Pancreas (tissue), 10 donors: ENCODE data around the gene TNRC18. TPM values are rescaled to one million over a fixed set of nuclear protein-coding genes. Genes with fewer than 3 reads are reported as not detected.
"Not testable (repeated sequence)": the region's sequence is repeated elsewhere in the genome, so short reads cannot be mapped to it uniquely, and the experiment has no call there.

Experiments used
- ATAC-seq, 4 donors: fragments of 200-7000 bp; cut with Tn5 transposase; one replicate each; pipeline versions ENCODE4 v1.8.0 to v1.9.1; 2020; ENCODE audit warnings: mild to moderate bottlenecking in 4 of 4, moderate library complexity in 4 of 4
- DNase-seq, 6 donors: peaks; one replicate each; pipeline ENCODE4 v3.0.0-alpha.2; 2020
- FAIRE-seq: peaks from 2 replicates; lab custom pipeline; 2012; peaks lifted over from hg19 to GRCh38; lab: Jason Lieb, UNC
- H3K27ac ChIP-seq, 4 donors: fragments of 200-600 bp; sonication (generic); 1 replicate in 3 of 4; 2 replicates in 1 of 4; pipeline versions ENCODE4 v1.5.0 to v1.8.0; 2020
- H3K27me3 ChIP-seq, 4 donors: fragments of 200-600 bp; one replicate each; pipeline ENCODE4 v1.8.0; 2021
- H3K36me3 ChIP-seq, 3 donors: fragments of 200-600 bp; sonication (generic) in 1 of 3; one replicate each; pipeline versions ENCODE4 v1.5.0 to v1.8.0; 2020 to 2021
- H3K4me1 ChIP-seq, 3 donors: fragments of 200-600 bp; one replicate each; pipeline ENCODE4 v1.8.0; 2021
- H3K4me3 ChIP-seq, 4 donors: fragments of 200-600 bp; sonication (generic) in 2 of 4; one replicate each; pipeline versions ENCODE4 v1.5.0 to v1.8.0; 2020 to 2021
- H3K9me3 ChIP-seq, 4 donors: fragments of 200-600 bp; one replicate each; pipeline ENCODE4 v1.8.0; 2021
- CTCF ChIP-seq, 4 donors: fragments of 200-600 bp; sonication (generic) in 3 of 4; IDR thresholded peaks; one replicate each; pipeline versions ENCODE4 v1.5.0 to v1.8.0; 2021; ENCODE audit warnings: antibody characterized with exemption in 4 of 4
- WGBS, 2 donors: extraction: QIAGEN DNeasy Blood & Tissue Kit; methylation state at CpG; one replicate each; pipeline ENCODE4 v1.1.7; 2013; 5-methylcytosine and 5-hydroxymethylcytosine counted together
- intact Hi-C, 3 donors: fragments of 100-400 bp; cut with DNase I; formaldehyde crosslinking; loops; one replicate each; pipeline versions ENCODE4 v1.11.1 to v1.14.2; 2022
- polyA plus RNA-seq, 2 donors: library from polyadenylated mRNA; stranded (reverse); fragments of 200-250 nt; gene quantifications; one replicate each; pipeline ENCODE4 v1.2.3, GENCODE V29; 2013
- total RNA-seq, 6 donors: library from RNA; stranded (reverse); fragmentation: NEBNext Ultra II Directional in 4 of 6; extraction: Animal tissue kit (Norgen Biotek cat#: 25700) in 4 of 6; gene quantifications; one replicate each; pipeline versions ENCODE4 v1.2.1 to v1.2.4, GENCODE V29; 2021 to 2023
- donor health status: healthy with polysubstance abuse.
- donor health status: DM: no; HTN: no; CAD: no; lungs with moderate emphysema.
- donor health status: DM: no; HTN: no; CAD: no.
- donor health status: control.
- donor health status: control.
- donor health status: Bipolar disorder and iron deficiency.
- donor health status: DM: yes; HTN: yes; CAD: no.
- donor health status: DM: no; HTN: no; CAD: no.
- donor health status: DM: no; HTN: no; CAD: no.
- donor health status: DM: yes; HTN: yes; CAD: no.

The TNRC18 gene
- total and polyA plus RNA-seq, 8 donors = 30.1 to 80.6 (median 36.9) TPM

GRCh38 chr7:5370454-5371353 is 52.9 kb downstream of the TNRC18 start:
- ATAC-seq (no peak), FAIRE-seq (no peak), DNase-seq (peak in 1 of 6 donors; percentile 64)
- H3K9me3 ChIP-seq = no peaks in the 10 kb centered on the region
- intact Hi-C loops = loop anchor here in 1 of 3 donors (10.0 kb wide), 1 partner anchor 84 kb away; no protein-coding TSS in a partner anchor
- TF ChIP-seq CTCF (IDR thresholded peaks at IDR 0.05) = no peak
- H3K36me3 ChIP-seq = peaks cover 0 to 43% (median 26%) of the 10 kb centered on the region in 3 donors
- H3K27ac ChIP-seq = no peak overlapping the region
- whole genome bisulfite sequencing, 2 donors = 93 to 97% methylated on average over 47 to 55 of the region's 55 CpGs
- no peak overlapping the region for H3K4me3 ChIP-seq
- no peaks in the 10 kb centered on the region for H3K27me3 ChIP-seq
- H3K4me1 ChIP-seq = no peaks in the 10 kb centered on the region

GRCh38 chr7:5367661-5368060 is 56.0 kb downstream of the TNRC18 start:
- intact Hi-C loops = loop anchor here in 2 of 3 donors (5.0 to 10.0 kb wide), 2 partner anchors 80 to 87 kb away; no protein-coding TSS in a partner anchor
- no peak overlapping the region for H3K4me3 ChIP-seq

GRCh38 chr7:5365976-5366625 is 57.5 kb downstream of the TNRC18 start:
- ATAC-seq (peak; percentile 62 to 91 (median 82)), DNase-seq (peak in 3 of 6 donors; percentile 45 to 69 (median 48))
- H3K36me3 ChIP-seq = peaks cover 0 to 32% (median 7%) of the 10 kb centered on the region in 3 donors
- H3K9me3 ChIP-seq, H3K4me1 ChIP-seq, FAIRE-seq, H3K27ac ChIP-seq, H3K4me3 ChIP-seq, H3K27me3 ChIP-seq: not testable (repeated sequence)
- TF ChIP-seq CTCF (IDR thresholded peaks at IDR 0.05) = peak; percentile 42 to 84 (median 78)
- WGBS, 2 donors = 77 to 78% methylated on average over 12 of the region's 12 CpGs
- intact Hi-C loops = loop anchor here in 2 of 3 donors (5.0 to 10.0 kb wide), 2 partner anchors 81 to 89 kb away; no protein-coding TSS in a partner anchor

More at GRCh38 chr7:5367661-5368060, 56.0 kb downstream of the TNRC18 start:
- Histone ChIP-seq H3K9me3 (no peaks in the 10 kb centered on the region), H3K36me3 (peaks cover 0 to 23% (median 10%) of the 10 kb centered on the region in 3 donors), H3K27me3 (no peaks in the 10 kb centered on the region), H3K4me1 (no peaks in the 10 kb centered on the region), H3K27ac (no peak overlapping the region)
- no peak for DNase-seq
- 81 to 84% methylated on average over 9 of the region's 9 CpGs for WGBS, 2 donors
- no peak for ATAC-seq
- no peak for FAIRE-seq
- TF ChIP-seq CTCF (IDR thresholded peaks at IDR 0.05) = no peak

GRCh38 chr7:5363729-5364128 is 59.9 kb downstream of the TNRC18 start:
- Histone ChIP-seq H3K4me1 (no peaks in the 10 kb centered on the region), H3K27ac (no peak overlapping the region), H3K9me3 (no peaks in the 10 kb centered on the region), H3K4me3 (no peak overlapping the region), H3K27me3 (no peaks in the 10 kb centered on the region), H3K36me3 (peaks cover 0 to 38% (median 22%) of the 10 kb centered on the region in 3 donors)
- FAIRE-seq (no peak), ATAC-seq (no peak), DNase-seq (no peak)
- intact Hi-C loops = loop anchor here in 1 of 3 donors (10.0 kb wide), 1 partner anchor 91 kb away; no protein-coding TSS in a partner anchor
- 77 to 80% methylated on average over 8 of the region's 8 CpGs for WGBS, 2 donors
- TF ChIP-seq CTCF (IDR thresholded peaks at IDR 0.05) = no peak
